ENCODE data around the gene MICAL3.

MICAL3 gene

GRCh38 chr22:17838180-17838865, 186.0 kb downstream of the MICAL3 start:
- H3K4me3 ChIP-seq (ENCODE audit: low read depth, low read length): no peak overlapping the region
- DNase-seq (ENCODE audit: low read depth): no peak

DNA sequence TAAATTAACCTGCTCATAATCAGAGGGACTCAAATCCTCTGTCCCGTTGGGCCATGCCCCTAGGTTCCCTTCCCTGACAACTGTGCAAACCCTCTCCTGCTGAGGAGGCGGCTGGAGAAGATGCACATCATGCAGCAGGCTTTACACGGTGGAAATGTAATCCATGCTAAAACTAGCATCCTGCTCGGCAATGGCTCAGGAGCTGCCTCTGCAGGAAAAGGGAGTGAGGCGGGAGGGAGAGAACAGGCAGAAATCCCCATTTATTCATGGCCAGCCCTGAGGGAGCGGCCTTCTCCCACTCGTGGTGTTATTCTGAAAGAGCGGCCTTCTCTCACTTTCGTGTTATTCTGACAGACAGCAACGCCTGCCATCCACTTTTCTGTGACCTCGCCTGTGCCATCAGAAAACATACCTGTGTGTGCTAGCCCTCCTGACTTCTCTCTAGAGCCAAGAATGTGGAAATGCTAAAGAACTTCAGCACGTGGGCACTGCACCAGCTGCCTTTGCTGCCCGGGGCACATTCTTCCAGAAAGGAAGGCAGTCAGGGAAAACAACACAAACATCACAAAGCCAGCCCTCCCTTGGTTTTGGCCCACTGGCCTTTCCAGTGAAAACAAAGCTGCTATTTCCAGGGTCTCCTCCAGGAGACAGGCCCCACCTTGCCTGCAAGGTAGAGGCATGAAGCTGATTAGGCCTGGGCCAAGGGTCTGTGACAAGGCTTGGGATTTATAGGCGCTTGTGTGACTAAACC, 187.2 kb downstream of the MICAL3 start:
- no peak for DNase-seq (ENCODE audit: low read depth)
- no peak overlapping the region for H3K4me3 ChIP-seq (ENCODE audit: low read depth, low read length)

GRCh38 chr22:17835256-17835655, 189.1 kb downstream of the MICAL3 start:
- DNase-seq (ENCODE audit: low read depth): no peak
- no peak overlapping the region for H3K4me3 ChIP-seq (ENCODE audit: low read depth, low read length)

- DNase-seq (ENCODE audit: low read depth): no peak
- no peak overlapping the region for H3K4me3 ChIP-seq (ENCODE audit: low read depth, low read length)
These were observed 190.9 kb downstream of the MICAL3 start for GRCh38 chr22:17833489-17833888.

DNA sequence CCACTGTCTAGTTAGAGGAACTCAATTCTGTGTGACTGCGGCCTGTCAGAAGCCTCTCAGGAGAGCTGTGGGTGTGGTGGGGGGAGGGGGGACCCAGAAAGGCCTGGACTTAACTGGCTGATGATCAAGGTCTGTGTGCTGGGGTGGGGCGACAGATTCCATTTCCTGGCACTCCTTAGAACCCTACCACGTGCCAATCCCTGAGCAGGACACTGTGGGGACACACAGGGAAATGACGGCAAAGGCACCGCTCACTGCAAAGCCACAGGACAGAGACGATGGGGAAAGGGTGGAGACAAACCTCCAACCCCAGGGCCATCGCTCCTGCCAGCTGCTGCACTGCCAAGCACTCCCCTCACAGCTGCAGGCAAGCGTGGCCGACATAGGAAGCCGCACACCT, 191.7 kb downstream of the MICAL3 start:
- no peak for DNase-seq (ENCODE audit: low read depth)
- H3K4me3 ChIP-seq (ENCODE audit: low read depth, low read length): no peak overlapping the region

DNA sequence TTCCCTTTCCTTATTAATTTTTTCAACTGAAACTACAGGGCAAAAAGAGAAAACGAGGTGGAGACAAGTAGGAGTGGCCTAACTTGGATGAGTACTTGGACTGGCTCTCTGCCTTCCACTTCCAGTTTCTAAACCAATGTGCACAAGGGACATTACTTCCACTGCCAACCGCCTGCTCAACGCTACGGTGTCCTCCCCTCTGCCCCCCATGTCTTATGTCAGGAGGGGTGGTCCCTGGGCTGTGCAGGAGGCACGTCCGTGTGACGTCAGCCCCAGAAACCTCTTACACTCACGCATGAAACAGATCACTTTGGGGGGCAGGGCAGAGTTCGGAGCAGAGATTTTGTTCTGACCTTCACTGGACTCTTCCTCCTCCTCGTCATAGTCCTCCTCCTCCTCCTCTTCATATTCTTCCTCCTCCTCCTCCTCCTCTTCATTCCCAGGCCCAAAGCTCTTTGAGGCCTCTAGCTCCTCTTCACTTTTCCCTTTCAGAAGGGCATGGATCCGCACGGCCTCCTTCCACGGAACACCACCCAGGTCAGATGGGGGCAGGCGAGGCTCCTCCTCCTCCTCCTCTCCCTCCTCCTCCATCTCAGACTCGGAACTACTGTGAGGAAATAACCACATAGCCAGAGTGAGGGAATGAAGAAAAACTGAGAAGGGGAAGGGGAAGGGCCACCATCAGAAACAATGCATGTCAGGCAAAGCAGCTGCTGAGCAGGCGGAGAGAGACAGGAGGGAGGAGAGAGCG, 192.7 kb downstream of the MICAL3 start:
- no peak for DNase-seq (ENCODE audit: low read depth)
- no peak overlapping the region for H3K4me3 ChIP-seq (ENCODE audit: low read depth, low read length)

- H3K4me3 ChIP-seq (ENCODE audit: low read depth, low read length): no peak overlapping the region
- peak; percentile 31 for DNase-seq (ENCODE audit: low read depth)
These were observed 194.1 kb downstream of the MICAL3 start for GRCh38 chr22:17830043-17830961.

- DNase-seq (ENCODE audit: low read depth): peak; percentile 42
- H3K4me3 ChIP-seq (ENCODE audit: low read depth, low read length): no peak overlapping the region
These were observed 194.7 kb downstream of the MICAL3 start for GRCh38 chr22:17829695-17830042.

- no peak overlapping the region for H3K4me3 ChIP-seq (ENCODE audit: low read depth, low read length)
- no peak for DNase-seq (ENCODE audit: low read depth)
These were observed 195.8 kb downstream of the MICAL3 start for GRCh38 chr22:17828502-17829080.

- no peak for DNase-seq (ENCODE audit: low read depth)
- H3K4me3 ChIP-seq (ENCODE audit: low read depth, low read length): no peak overlapping the region
These were observed 196.9 kb downstream of the MICAL3 start for GRCh38 chr22:17827466-17827865.

DNA sequence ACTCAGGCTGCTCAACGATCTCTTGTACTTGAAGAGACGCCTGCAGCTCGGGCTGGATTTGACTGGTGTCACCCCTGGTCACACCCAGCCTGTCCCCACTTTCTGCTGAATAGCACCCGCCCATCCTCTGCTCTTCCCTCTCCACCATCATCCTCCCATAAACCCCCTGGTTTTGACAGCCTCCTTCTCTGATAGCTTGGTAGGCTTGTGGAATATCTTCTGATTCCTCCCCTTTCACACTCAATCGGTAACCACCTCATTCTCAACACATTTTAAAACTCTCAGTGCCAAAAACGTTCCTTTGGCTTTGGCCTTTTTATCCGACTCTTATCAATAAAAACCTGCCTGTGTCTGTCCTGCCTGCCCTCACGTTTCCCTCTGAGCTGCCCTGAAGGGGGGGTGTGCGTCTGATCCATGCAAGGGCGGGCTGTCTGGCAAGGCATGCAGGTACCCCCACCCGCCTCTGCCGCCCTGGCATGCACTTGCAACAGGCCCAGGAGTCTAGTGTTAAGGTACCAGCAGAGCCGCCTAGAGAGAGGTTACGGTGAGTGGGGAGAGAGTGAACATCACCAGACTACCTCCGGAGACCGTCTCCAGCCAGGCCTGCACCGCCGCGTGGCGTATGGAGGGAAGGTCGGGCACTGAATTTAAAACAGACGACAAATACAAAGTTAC, 198.3 kb downstream of the MICAL3 start:
- H3K4me3 ChIP-seq (ENCODE audit: low read depth, low read length): no peak overlapping the region
- DNase-seq (ENCODE audit: low read depth): no peak

DNA sequence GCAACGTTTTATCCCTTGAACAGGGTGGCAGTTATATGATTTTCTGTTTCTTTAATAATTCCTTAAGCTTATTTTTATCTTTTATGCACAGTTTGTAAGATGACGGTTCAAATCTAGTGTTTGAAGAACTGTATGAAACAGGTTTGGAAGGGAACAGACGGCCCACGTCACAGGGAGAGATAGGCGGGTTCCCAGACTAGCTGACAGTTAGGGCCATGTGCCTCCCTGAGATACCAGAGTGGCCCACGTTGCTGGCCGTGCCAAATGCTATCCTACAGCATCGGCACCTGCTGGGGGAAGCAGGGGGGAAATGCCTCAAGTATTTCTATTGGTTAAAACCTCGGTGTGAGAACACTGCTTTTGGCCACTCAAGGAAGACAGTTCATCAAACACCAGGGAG, 199.9 kb downstream of the MICAL3 start:
- no peak for DNase-seq (ENCODE audit: low read depth)
- no peak overlapping the region for H3K4me3 ChIP-seq (ENCODE audit: low read depth, low read length)

GRCh38 chr22:17823964-17824363, 200.4 kb downstream of the MICAL3 start:
- no peak for DNase-seq (ENCODE audit: low read depth)
- H3K4me3 ChIP-seq (ENCODE audit: low read depth, low read length): no peak overlapping the region

GRCh38 chr22:17823226-17823625, 201.1 kb downstream of the MICAL3 start:
- no peak for DNase-seq (ENCODE audit: low read depth)
- no peak overlapping the region for H3K4me3 ChIP-seq (ENCODE audit: low read depth, low read length)

GRCh38 chr22:17822087-17822486, 202.3 kb downstream of the MICAL3 start:
- no peak for DNase-seq (ENCODE audit: low read depth)
- H3K4me3 ChIP-seq (ENCODE audit: low read depth, low read length): no peak overlapping the region

DNA sequence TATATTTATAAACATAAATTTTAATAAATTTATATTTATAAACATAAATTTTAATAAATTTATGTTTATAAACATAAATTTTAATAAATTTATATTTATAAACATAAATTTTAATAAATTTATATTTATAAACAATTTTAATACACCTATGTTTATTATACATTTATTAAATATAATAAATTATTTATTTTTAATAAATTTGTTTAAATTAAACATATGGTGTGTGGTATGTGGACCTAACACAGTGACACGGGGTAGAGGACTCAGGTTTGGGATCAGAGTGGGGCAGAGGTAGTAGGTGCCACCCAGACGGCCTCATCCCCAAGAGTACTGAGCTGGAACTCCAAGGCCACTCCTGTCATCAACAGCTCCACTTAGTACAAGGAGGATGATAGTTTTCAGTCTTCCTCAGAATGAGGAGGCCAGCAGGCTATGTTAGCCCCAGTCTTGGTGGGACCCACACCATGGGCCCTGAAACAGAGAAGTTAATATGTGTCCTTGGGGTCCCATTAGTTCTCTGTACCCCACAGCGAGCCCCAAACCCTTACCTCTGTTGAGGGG, 203.4 kb downstream of the MICAL3 start:
- no peak overlapping the region for H3K4me3 ChIP-seq (ENCODE audit: low read depth, low read length)
- DNase-seq (ENCODE audit: low read depth): no peak

DNA sequence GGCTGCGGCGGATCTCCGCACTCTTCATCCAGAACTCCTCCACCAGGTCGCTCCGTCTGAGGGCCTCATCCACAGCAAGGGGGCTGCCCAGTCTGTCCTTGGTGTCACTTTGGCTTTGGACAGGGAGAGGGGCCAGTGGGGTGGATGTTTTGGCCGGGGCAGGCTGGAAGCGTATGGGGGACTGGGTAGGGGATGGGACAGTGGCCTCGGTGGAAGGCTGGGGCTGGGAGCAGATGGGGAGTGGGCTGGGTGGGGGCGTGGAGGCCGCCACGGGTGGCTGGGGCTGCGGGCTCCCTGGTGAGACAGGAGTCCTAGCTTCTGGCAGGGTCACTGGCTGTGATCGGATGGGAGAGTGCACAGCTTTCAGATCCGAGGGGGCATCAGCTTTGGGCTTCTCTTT, 205.7 kb downstream of the MICAL3 start:
- DNase-seq (ENCODE audit: low read depth): no peak
- no peak overlapping the region for H3K4me3 ChIP-seq (ENCODE audit: low read depth, low read length)

GRCh38 chr22:17818180-17818579, 206.2 kb downstream of the MICAL3 start:
- H3K4me3 ChIP-seq (ENCODE audit: low read depth, low read length): no peak overlapping the region
- no peak for DNase-seq (ENCODE audit: low read depth)
